ENCODE data around the gene FBXW7. TPM values are rescaled to one million over a fixed set of nuclear protein-coding genes. Genes with fewer than 3 reads are reported as not detected.

FBXW7 gene
- polyA plus RNA-seq, 1 of the 3 experiments (the other 2 are of a cell fraction) = 7.7 TPM

DNA sequence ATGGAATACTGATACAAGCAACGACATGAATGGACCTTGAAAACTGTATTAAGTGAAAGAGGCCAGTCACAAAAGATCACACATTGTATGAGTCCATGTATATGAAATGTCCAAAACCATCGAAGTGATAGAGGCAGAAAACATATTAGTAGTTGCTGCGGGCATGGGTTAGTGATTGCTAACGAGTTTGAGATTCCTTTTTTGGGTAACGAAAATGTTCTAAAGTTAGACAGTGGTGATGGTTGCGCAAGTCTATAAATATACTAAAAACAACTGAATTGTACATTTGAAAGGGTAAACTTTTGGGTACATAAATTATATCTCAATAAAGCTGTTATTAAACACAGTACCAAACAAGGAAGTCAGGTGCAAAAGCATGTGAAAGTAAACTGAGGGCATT is 234.5 kb downstream of the FBXW7 start:
- Histone ChIP-seq H3K4me1 (ENCODE audit: control insufficient read depth in 1 of 2, insufficient read depth in 2 of 2, low read depth in 1 of 2, low read length in 1 of 2) (no peaks in the 10 kb centered on the region; a peak in 1 of 4 replicates), H4K20me1 (ENCODE audit: insufficient read depth) (no peaks in the 10 kb centered on the region)

DNA sequence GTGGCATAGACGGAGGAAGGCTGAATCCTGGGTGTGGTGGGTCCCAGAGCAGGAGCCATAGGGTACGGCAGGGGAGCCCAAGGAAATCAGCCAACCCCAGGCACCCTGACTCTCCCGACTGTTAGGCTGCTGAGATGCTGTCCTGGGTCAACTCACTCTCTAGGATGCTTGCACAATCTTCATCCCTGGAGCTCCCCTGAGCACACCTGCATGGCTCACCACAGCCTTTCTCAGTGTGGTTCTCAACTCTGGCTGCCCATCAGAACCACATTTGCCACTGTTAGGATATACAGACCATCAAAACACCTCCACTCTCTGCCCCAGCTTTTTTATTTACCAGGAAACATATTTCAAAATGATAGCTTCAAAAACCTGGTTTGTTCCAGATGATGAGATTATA is 236.3 kb downstream of the FBXW7 start:
- H3K9ac ChIP-seq = no peak overlapping the region

More for the DNA sequence above, 234.5 kb downstream of the FBXW7 start:
- Histone ChIP-seq H3K27ac (ENCODE audit: low read depth in 2 of 2, low read length in 1 of 2) (no peak overlapping the region), H3K9me2 (no peaks in the 10 kb centered on the region), H3K9me3 (no peaks in the 10 kb centered on the region), H2AFZ (ENCODE audit: low read depth) (no peak overlapping the region), H3K4me2 (no peak overlapping the region), H3K4me3 (ENCODE audit: low read depth in 2 of 2, low read length in 1 of 2) (no peak overlapping the region), H3K79me2 (ENCODE audit: insufficient read depth) (no peaks in the 10 kb centered on the region), H3K36me3 (replicated peaks in 1 of 2; ENCODE audit: control insufficient read depth in 1 of 2, insufficient read depth in 2 of 2, low read length in 1 of 2) (no peaks in the 10 kb centered on the region), H3K27me3 (ENCODE audit: insufficient read depth) (no peaks in the 10 kb centered on the region; the same call in 1 of the 2 replicates), H3K9ac (no peak overlapping the region), H3F3A (replicated peaks; ENCODE audit: insufficient read depth) (no peaks in the 10 kb centered on the region)
- TF ChIP-seq, protein P1, sequence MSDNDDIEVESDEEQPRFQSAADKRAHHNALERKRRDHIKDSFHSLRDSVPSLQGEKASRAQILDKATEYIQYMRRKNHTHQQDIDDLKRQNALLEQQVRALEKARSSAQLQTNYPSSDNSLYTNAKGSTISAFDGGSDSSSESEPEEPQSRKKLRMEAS (IDR thresholded peaks at IDR 0.05; ENCODE audit: low read depth) = no peak
- no peak for TF ChIP-seq MXI1 (IDR thresholded peaks at IDR 0.05; ENCODE audit: low read depth, low read length)
- no peak for TF ChIP-seq NFIC (IDR thresholded peaks at IDR 0.05; ENCODE audit: borderline replicate concordance)
- no peak for TF ChIP-seq TEAD4 (IDR thresholded peaks at IDR 0.05; ENCODE audit: borderline replicate concordance, insufficient read depth)
- 59% methylated on average over 6 of the region's 6 CpGs for WGBS (ENCODE audit: low lambda C conversion rate)
- CTCF ChIA-PET = no interaction called here
- no peak for DNase-seq
- POLR2A ChIA-PET = no interaction called here

DNA sequence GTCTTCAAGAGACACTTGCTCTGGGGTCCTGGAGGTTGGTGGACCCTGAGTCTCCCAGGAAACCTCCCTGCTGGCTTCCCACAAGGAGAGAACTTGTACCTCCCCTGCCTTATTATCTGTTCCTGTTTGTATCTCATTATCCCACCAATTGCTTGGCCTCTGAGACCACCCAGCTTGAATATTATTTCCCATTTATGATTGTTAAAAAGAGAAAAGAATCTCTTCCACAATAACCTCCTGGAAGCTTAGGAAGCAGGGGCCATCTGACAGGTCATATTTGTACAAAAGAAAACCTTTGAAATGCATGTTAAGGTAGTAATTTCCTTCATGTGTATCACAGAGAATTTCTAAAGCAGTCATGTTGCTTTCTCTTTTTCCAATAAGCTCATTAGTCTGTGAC is 239.5 kb downstream of the FBXW7 start:
- Histone ChIP-seq H3K36me3 (replicated peaks in 1 of 2; ENCODE audit: control insufficient read depth in 1 of 2, insufficient read depth in 2 of 2, low read length in 1 of 2) (no peaks in the 10 kb centered on the region), H3F3A (replicated peaks; ENCODE audit: insufficient read depth) (no peaks in the 10 kb centered on the region), H3K9me3 (no peaks in the 10 kb centered on the region), H3K27me3 (ENCODE audit: insufficient read depth) (no peaks in the 10 kb centered on the region; the same call in 1 of the 2 replicates), H3K4me3 (ENCODE audit: low read depth in 2 of 2, low read length in 1 of 2) (no peak overlapping the region), H4K20me1 (ENCODE audit: insufficient read depth) (no peaks in the 10 kb centered on the region), H3K4me1 (ENCODE audit: control insufficient read depth in 1 of 2, insufficient read depth in 2 of 2, low read depth in 1 of 2, low read length in 1 of 2) (no peaks in the 10 kb centered on the region), H3K9me2 (no peaks in the 10 kb centered on the region), H3K27ac (ENCODE audit: low read depth in 2 of 2, low read length in 1 of 2) (no peak overlapping the region), H3K9ac (no peak overlapping the region), H3K79me2 (ENCODE audit: insufficient read depth) (no peaks in the 10 kb centered on the region), H3K4me2 (no peak overlapping the region), H2AFZ (ENCODE audit: low read depth) (no peak overlapping the region)
- TF ChIP-seq, protein P2, sequence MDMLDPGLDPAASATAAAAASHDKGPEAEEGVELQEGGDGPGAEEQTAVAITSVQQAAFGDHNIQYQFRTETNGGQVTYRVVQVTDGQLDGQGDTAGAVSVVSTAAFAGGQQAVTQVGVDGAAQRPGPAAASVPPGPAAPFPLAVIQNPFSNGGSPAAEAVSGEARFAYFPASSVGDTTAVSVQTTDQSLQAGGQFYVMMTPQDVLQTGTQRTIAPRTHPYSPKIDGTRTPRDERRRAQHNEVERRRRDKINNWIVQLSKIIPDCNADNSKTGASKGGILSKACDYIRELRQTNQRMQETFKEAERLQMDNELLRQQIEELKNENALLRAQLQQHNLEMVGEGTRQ (IDR thresholded peaks at IDR 0.05; ENCODE audit: borderline replicate concordance, low read depth, low read length) = no peak
- TF ChIP-seq, protein P3, sequence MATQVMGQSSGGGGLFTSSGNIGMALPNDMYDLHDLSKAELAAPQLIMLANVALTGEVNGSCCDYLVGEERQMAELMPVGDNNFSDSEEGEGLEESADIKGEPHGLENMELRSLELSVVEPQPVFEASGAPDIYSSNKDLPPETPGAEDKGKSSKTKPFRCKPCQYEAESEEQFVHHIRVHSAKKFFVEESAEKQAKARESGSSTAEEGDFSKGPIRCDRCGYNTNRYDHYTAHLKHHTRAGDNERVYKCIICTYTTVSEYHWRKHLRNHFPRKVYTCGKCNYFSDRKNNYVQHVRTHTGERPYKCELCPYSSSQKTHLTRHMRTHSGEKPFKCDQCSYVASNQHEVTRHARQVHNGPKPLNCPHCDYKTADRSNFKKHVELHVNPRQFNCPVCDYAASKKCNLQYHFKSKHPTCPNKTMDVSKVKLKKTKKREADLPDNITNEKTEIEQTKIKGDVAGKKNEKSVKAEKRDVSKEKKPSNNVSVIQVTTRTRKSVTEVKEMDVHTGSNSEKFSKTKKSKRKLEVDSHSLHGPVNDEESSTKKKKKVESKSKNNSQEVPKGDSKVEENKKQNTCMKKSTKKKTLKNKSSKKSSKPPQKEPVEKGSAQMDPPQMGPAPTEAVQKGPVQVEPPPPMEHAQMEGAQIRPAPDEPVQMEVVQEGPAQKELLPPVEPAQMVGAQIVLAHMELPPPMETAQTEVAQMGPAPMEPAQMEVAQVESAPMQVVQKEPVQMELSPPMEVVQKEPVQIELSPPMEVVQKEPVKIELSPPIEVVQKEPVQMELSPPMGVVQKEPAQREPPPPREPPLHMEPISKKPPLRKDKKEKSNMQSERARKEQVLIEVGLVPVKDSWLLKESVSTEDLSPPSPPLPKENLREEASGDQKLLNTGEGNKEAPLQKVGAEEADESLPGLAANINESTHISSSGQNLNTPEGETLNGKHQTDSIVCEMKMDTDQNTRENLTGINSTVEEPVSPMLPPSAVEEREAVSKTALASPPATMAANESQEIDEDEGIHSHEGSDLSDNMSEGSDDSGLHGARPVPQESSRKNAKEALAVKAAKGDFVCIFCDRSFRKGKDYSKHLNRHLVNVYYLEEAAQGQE (IDR thresholded peaks at IDR 0.05; ENCODE audit: low read depth, low read length) = no peak
- TF ChIP-seq FOSL2 (IDR thresholded peaks at IDR 0.05; ENCODE audit: borderline replicate concordance, low read depth) (no peak), SMC3 (IDR thresholded peaks at IDR 0.05; ENCODE audit: low read depth, low read length) (no peak), RXRA (IDR thresholded peaks at IDR 0.05; ENCODE audit: borderline replicate concordance, low read depth) (no peak), FOXM1 (IDR thresholded peaks at IDR 0.05; ENCODE audit: low read depth) (no peak), RAD21 (IDR thresholded peaks at IDR 0.05; ENCODE audit: low read length) (no peak), YY1 (IDR thresholded peaks at IDR 0.05; ENCODE audit: low read depth) (no peak)
- TF ChIP-seq, protein P4, sequence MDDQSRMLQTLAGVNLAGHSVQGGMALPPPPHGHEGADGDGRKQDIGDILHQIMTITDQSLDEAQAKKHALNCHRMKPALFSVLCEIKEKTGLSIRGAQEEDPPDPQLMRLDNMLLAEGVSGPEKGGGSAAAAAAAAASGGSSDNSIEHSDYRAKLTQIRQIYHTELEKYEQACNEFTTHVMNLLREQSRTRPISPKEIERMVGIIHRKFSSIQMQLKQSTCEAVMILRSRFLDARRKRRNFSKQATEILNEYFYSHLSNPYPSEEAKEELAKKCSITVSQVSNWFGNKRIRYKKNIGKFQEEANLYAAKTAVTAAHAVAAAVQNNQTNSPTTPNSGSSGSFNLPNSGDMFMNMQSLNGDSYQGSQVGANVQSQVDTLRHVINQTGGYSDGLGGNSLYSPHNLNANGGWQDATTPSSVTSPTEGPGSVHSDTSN (IDR thresholded peaks at IDR 0.05) = no peak
- ChIA-PET CTCF (no interaction called here), POLR2A (no interaction called here)
- no peak for DNase-seq

More for the DNA sequence above, 236.3 kb downstream of the FBXW7 start:
- Histone ChIP-seq H3K79me2 (ENCODE audit: insufficient read depth) (no peaks in the 10 kb centered on the region), H3K27me3 (ENCODE audit: insufficient read depth) (no peaks in the 10 kb centered on the region; the same call in 1 of the 2 replicates), H3F3A (replicated peaks; ENCODE audit: insufficient read depth) (no peaks in the 10 kb centered on the region), H3K36me3 (replicated peaks in 1 of 2; ENCODE audit: control insufficient read depth in 1 of 2, insufficient read depth in 2 of 2, low read length in 1 of 2) (no peaks in the 10 kb centered on the region), H3K4me1 (ENCODE audit: control insufficient read depth in 1 of 2, insufficient read depth in 2 of 2, low read depth in 1 of 2, low read length in 1 of 2) (no peaks in the 10 kb centered on the region; a peak in 1 of 4 replicates), H4K20me1 (ENCODE audit: insufficient read depth) (no peaks in the 10 kb centered on the region), H3K9me3 (no peaks in the 10 kb centered on the region), H2AFZ (ENCODE audit: low read depth) (no peak overlapping the region), H3K4me2 (no peak overlapping the region), H3K4me3 (ENCODE audit: low read depth in 2 of 2, low read length in 1 of 2) (no peak overlapping the region), H3K9me2 (no peaks in the 10 kb centered on the region), H3K27ac (ENCODE audit: low read depth in 2 of 2, low read length in 1 of 2) (no peak overlapping the region)
- WGBS (ENCODE audit: low lambda C conversion rate) = 57% methylated on average over 3 of the region's 3 CpGs
- ChIA-PET POLR2A (no interaction called here), CTCF (interaction anchor here (1.2 to 1.5 kb wide), 3 partner anchors 9 to 13 kb away, joined by 3 read pairs; no protein-coding TSS in a partner anchor)
- TF ChIP-seq GABPA (IDR thresholded peaks at IDR 0.05; ENCODE audit: low read depth) = no peak
- no peak for TF ChIP-seq NFIC (IDR thresholded peaks at IDR 0.05; ENCODE audit: borderline replicate concordance)
- no peak for TF ChIP-seq RFX5 (IDR thresholded peaks at IDR 0.05; ENCODE audit: low read length)
- DNase-seq = no peak
